Embryonic facial prominence (tissue), 1 donor: Measurements from ENCODE around the gene NALCN.
A peak's percentile ranks its signal among the peaks of the same experiment; 100 is the strongest.
"Not testable (repeated sequence)": the region's sequence is repeated elsewhere in the genome, so short reads cannot be mapped to it uniquely, and the experiment has no call there.

Experiments used
- DNase-seq: peaks from one replicate; pipeline ENCODE4 v3.0.0-alpha.2; 2016; ENCODE audit errors: extremely low spot score

NALCN gene

GRCh38 chr13:101341464-101341863, 74.8 kb downstream of the NALCN start:
- DNase-seq: no peak

- no peak for DNase-seq
These were observed 77.1 kb downstream of the NALCN start for GRCh38 chr13:101339202-101339601.

- DNase-seq: no peak
These were observed 83.7 kb downstream of the NALCN start for GRCh38 chr13:101332583-101332982.

- DNase-seq: no peak
These were observed 84.6 kb downstream of the NALCN start for GRCh38 chr13:101331731-101332130.

DNA sequence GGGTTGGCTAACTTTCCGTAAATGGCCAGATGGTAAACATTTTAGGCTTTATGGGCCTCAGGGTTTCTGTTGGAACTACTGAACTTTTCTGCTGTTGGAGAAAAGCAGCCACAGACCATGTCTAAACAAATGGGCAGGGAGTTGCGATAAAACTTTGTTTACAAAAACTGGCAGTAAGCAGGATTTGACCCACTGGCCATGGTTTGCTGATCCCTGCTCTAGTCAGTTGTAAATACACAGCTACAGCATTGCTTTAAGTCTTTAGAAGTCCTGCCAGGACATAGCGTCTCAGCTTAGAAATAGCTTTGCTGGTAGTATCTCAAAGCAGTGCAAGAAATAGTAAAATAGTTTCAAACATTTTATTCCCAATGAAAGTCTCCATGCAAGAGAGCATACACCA, 88.4 kb downstream of the NALCN start:
- DNase-seq: no peak

DNA sequence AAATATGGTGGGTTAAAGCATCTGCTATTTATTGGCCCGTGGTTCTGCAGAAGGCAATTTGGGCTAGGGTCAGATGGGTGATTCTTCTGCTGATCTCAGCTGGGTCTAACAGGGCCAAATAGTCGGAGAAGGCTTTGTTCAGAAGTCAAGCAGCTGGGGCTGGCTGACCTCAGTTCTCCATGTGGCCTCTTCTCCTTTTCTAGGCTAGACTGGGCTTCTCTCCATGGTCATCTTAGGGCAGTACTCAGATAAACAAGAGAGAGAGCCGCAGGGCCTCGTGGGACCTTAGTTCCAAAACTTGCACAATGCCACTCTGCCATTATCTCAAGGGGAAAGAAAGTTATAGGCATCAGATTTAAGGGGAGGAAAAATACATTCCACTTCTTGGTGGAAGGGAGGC, 89.6 kb downstream of the NALCN start:
- DNase-seq: no peak

DNA sequence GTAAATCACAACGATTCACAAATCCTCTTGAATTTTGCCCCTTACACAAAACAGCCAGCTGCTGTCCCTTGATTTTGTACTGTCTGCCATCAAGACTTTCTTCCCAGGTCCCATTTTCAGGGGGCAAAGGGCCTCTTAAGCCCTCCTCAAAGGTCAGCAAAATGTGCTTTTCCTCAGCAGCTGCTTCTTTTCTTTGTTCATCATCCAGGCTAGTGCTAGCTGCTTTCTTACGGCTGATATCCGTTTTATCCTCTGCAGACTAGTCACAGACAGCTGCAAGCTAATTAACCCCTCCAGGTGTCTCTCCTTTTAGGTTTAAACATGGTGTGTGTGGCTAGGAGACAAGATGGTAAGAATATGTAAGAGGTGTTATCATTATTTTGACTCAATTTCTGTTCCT, 90.9 kb downstream of the NALCN start:
- DNase-seq: no peak

DNA sequence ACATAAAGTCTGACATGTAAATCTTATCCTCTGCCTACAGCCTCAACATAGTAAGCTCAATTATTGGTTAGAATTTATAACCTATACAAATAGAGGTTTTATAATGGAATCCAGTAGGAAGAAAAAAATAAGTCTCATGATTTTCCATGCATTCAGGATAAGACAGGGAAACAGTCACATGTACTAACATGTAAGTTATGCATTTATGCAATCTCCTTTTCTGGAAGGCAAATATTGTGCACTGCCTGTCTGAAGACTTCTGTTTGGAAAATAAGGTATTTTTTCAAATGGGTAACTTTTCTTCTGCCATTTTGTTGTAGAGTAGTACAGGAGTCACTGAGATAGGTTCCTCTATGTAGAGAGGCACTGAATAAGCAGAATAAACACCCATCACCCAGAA, 92.7 kb downstream of the NALCN start:
- no peak for DNase-seq

DNA sequence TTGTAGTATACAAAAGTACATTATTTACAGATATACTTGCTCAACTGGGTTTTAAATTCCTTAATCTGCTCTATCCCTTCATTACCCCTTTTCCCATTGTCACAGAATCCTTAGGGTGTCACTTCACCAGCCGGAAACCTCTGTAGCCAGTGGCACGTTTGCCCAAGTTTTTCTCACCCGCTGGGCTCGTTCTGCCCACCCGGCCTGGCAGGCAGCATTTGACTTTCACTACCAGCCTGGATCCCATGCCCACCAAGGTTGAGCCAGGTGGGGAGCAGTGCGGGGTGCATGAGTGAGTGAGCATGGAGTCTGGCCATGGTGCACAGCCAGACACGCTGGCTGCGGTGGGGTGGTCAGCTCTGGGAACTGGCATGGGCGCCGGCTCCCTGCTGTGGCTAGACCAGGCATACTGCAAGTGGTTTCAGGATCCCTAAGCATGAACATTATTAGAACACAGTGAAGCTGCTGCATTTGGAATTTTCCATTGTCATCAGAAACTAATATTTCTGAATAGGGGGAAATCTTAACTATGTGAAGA, 98.3 kb downstream of the NALCN start:
- no peak for DNase-seq

- DNase-seq: not testable (repeated sequence)
These were observed 102.8 kb downstream of the NALCN start for GRCh38 chr13:101313479-101313878.

- no peak for DNase-seq
These were observed 107.2 kb downstream of the NALCN start for GRCh38 chr13:101309014-101309619.

DNA sequence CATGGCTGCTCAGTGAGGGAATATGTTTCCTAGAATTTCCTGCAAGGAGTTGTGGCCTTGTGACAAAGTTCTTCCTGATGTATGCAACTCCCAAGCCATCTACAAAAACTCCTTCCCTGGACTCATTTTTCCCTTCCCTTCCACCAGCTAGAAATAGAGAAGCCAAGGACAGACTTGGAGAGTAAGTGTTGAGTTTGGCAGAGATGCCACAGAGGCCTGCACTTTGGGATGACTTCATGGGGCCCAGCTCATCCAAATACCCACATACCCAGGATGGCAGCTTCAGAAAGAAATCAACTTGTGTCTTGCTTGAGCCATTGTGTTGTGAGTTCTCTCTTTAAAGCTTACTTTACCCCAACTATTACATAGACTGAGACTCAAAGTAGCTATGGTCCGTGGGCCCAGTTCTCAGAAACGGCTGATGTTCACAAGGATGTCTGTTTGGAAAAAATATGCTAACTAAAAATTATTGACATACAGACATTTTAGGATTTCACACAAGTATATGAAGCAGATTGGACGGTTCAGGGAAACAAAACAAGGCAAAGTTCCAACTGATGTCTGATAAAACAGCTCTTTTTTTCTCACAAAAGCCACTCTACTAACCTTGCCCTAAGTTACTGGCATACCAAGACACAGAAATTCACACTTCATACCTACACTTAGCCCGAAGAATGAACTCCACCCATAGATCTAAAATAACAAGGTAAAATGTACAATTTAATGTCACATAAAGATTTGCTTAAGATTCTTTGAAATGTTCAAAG, 107.9 kb downstream of the NALCN start:
- no peak for DNase-seq

DNA sequence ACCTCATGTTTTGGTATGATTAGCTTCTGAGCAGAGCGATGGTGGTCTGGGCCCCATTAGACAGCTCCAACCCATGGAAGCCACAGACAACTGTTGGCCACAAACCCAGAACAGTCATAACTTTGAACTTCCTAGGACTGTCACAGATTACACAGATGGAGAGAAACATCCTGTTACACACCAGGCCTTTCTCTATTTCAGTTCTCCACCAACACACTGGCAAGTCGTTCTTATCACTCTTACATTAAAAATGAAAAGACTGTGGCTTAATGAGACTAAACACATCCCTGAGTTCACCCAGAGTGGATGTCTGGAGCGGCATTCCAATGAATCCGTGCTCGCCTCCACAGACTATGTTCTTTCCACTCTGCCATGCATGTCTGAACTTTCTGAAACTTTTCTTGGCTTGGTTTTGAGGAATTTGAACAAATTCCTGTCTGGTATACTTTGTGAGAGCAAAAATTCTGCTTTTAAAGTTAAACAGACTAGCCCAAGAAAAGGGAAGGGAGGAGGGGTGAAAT, 109.1 kb downstream of the NALCN start:
- DNase-seq: peak; percentile 39

- DNase-seq: no peak
These were observed 109.5 kb downstream of the NALCN start for GRCh38 chr13:101306773-101307172.

DNA sequence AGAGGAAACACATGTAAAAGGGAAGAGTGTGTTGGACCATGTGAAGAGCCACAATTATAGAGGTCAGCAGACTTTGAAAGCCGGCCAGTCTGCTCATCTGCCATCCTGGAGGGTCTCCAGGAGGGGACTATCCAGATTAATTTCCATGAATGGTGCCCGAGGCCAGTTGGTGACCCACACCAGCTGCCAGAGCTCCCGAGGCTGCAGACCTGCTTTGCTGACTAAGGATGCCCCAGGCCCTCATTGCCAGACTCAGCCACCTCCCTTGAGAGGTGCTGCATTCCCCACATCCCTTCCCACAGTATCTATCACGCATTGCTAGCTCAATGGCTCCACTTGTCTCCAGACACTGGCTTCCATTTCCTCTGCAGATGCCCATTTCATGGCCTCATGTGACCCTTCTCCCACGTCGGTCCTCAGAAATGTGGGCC, 110.3 kb downstream of the NALCN start:
- DNase-seq: no peak

- no peak for DNase-seq
These were observed 112.8 kb downstream of the NALCN start for GRCh38 chr13:101303521-101303920.

GRCh38 chr13:101301053-101301452, 115.3 kb downstream of the NALCN start:
- DNase-seq: no peak

GRCh38 chr13:101300531-101300930, 115.8 kb downstream of the NALCN start:
- DNase-seq: no peak

DNA sequence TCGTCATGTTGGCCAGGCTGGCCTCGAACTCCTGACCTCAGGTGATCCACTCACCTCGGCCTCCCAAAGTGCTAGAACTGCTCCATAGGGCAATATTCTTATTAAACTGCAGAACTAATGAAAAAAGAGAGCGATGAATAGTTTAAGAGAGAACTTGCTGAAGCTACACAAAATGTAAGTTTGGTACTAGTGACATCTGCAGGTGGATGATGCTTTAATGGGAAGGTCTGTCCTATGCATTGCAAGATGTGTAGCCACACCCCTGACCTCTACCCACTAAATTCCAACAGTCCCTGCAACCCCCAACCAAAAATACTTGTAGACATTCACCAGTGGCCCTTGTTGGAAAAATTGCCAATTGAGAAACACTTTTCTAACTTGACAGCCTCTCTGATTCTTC, 117.8 kb downstream of the NALCN start:
- no peak for DNase-seq

DNA sequence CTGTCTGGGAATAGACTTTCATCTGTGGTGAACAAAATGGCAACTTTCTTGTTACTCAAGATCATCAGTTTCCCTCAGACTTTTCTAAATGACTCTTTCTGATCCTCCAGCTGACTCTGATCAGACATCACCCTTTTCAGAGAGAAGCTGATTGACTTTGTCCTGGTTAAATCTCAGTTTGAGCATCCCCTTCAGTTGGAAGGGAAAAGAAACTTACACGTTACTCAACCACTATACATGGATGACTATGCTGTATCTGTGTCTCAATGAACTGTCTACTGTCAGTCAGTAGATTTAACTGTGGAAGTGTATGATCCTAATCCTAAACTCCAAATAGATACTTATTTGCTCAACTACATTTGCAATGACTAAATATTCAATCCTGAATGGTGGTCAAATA, 118.5 kb downstream of the NALCN start:
- no peak for DNase-seq

DNA sequence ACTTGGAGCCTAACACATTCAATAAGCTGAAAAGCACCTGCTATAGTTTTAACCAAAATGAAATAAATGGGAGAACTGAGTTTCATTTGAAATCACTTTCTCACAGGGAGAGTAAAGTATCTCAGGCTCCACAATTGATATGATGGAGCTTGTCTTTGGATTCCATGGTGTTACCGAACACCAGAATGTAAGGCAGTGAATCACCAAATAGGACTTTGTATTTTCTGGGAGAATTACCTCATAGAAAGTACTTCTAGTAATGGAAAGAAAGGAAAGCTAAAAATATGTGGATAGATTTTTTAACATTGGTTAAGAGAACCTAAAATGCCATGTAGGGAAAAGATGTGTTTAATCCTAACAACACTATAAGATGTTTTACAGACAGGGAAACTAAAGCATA, 123.6 kb downstream of the NALCN start:
- DNase-seq: no peak

DNA sequence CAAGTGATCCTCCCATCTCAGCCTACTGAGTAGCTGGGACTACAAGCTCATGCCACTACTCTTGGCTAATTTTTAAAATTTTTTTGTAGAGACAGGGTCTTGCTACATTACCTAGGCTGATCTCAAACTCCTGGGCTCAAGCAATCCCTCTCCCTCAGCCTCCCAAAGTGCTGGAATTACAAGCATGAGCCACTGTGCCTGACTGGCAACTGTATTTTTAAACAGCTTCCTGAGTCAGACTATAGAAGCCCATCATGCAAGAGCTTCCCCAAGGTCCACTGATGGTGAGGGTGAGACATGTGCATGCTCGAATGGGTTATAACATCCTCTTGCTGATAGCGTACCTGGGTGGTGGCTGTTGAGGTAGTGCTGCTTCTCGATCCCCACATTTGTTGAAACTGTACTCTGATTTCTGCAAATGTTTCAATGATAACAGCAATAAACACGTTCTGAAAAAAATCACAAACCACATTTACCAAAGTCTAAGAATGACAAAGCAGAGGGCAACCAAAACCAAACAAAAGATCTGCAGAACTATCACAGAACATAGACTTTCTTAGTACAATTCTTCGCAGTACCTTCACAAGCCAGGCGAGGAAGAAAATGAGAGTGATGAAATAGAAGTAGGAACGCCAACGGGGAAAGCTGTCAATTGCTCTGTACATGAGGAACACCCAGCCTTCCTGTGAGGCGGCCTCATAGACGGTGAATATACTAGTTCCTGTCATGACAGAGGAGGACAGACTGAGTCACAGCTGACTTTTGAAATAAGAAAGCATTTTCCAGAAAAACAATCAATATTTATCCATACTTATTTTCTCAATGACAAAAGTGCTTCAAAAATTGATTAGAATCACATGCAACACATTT, 124.4 kb downstream of the NALCN start:
- no peak for DNase-seq
